BLaER1 (cell line): ENCODE results near the gene ADAMTS2.
A peak's percentile ranks its signal among the peaks of the same experiment; 100 is the strongest.
"Not testable (repeated sequence)": the region's sequence is repeated elsewhere in the genome, so short reads cannot be mapped to it uniquely, and the experiment has no call there.

Experiments used
- H3K27ac ChIP-seq: shearing (Covaris generic); formaldehyde crosslinking; 2 replicates; pipeline ENCODE4 v1.8.1; 2022
- H3K27me3 ChIP-seq: shearing (Covaris generic); formaldehyde crosslinking; 2 replicates; pipeline ENCODE4 v1.8.1; 2022
- H3K36me3 ChIP-seq: shearing (Covaris generic); formaldehyde crosslinking; 2 replicates; pipeline ENCODE4 v1.8.1; 2022
- H3K4me1 ChIP-seq: shearing (Covaris generic); formaldehyde crosslinking; 2 replicates; pipeline ENCODE4 v1.8.1; 2022
- H3K4me2 ChIP-seq: shearing (Covaris generic); formaldehyde crosslinking; 2 replicates; pipeline ENCODE4 v1.8.1; 2022
- H3K4me3 ChIP-seq: shearing (Covaris generic); formaldehyde crosslinking; 2 replicates; pipeline ENCODE4 v1.8.1; 2022
- H3K9ac ChIP-seq: shearing (Covaris generic); formaldehyde crosslinking; 2 replicates; pipeline ENCODE4 v1.8.1; 2022
- H3K9me3 ChIP-seq: shearing (Covaris generic); formaldehyde crosslinking; 2 replicates; pipeline ENCODE4 v1.8.1; 2022
- H4K20me1 ChIP-seq: shearing (Covaris generic); formaldehyde crosslinking; 2 replicates; pipeline ENCODE4 v1.8.1; 2022
- Cebpa-rat ChIP-seq: shearing (Covaris generic); IDR thresholded peaks from 2 replicates; pipeline ENCODE4 v1.8.1; 2022

Gene ADAMTS2

DNA sequence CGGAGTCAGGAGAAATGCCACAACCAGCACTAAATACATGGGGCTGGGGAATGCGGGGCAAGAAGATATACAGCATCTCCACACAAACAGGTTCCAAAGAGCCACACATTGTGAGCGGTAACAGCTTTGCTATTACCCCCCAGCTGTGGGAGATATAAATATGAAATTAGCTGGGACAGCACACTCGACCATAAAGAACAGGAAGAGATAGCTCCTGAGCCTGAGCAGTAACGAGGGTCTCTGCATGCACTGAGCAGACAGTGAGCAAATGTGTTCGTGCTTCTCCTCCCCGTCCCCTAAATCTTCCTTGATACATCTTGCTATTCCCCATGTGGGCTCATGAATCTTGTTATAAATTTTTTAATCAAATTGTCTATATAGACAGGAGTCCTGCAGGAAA is 53.1 kb downstream of the ADAMTS2 start:
- Histone ChIP-seq H3K27ac (no peak overlapping the region), H3K4me2 (no peak overlapping the region), H3K36me3 (no peaks in the 10 kb centered on the region), H3K9me3 (no peaks in the 10 kb centered on the region), H4K20me1 (peaks cover 8% of the 10 kb centered on the region), H3K4me3 (no peak overlapping the region), H3K4me1 (peaks cover 37% of the 10 kb centered on the region), H3K27me3 (no peaks in the 10 kb centered on the region), H3K9ac (no peak overlapping the region)
- TF ChIP-seq Cebpa-rat, result no peak

DNA sequence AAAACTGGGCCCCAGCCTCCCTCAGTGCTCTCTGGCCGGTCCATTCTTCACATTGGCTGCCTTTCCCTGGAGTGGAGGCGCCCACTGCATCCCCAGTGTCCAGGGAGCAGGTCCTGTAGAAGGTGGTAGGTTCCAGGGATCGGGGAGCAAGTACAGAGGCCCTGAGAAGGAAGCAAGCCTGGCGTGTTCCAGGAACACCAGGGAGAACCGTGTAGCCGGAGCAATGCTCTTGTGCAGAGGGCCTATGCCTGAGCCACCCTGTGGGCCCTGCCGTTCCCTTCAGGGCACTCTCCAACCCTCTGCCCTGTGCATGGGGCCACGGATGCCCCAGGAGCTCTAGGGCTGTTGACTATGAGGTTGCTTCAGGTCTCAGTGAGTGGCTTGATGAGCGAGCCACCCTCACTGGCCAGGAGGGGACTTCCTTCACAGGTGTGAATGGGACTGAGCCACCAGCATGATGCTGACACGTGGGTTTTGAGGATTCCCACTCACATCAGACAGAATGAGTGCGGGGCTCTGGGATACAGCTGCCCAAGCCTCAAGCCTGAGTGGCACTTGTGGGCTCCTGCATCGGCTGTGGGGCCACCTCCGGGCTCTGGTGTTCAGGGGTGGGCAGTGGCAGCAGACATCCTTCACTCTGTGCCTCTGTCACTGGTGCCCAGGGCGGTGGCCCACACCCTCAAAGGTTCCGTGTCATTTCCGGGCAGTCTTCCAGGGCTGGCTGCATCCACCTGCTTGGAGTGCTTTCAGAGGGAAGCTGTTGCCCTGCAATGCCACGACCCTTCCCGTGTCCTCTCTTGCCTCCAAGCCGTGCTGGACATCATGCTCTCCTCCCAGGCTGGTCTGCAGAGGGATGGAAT is 54.4 kb downstream of the ADAMTS2 start:
- Histone ChIP-seq H3K4me3 (no peak overlapping the region), H3K36me3 (no peaks in the 10 kb centered on the region), H3K27me3 (no peaks in the 10 kb centered on the region), H3K4me2 (0 out of 2 replicates have a peak overlapping the region, but pooled peaks have one; percentile 7), H3K4me1 (peaks cover 50% of the 10 kb centered on the region), H3K9ac (no peak overlapping the region), H3K27ac (no peak overlapping the region), H3K9me3 (no peaks in the 10 kb centered on the region), H4K20me1 (peaks cover 21% of the 10 kb centered on the region)
- TF ChIP-seq Cebpa-rat, result no peak

DNA sequence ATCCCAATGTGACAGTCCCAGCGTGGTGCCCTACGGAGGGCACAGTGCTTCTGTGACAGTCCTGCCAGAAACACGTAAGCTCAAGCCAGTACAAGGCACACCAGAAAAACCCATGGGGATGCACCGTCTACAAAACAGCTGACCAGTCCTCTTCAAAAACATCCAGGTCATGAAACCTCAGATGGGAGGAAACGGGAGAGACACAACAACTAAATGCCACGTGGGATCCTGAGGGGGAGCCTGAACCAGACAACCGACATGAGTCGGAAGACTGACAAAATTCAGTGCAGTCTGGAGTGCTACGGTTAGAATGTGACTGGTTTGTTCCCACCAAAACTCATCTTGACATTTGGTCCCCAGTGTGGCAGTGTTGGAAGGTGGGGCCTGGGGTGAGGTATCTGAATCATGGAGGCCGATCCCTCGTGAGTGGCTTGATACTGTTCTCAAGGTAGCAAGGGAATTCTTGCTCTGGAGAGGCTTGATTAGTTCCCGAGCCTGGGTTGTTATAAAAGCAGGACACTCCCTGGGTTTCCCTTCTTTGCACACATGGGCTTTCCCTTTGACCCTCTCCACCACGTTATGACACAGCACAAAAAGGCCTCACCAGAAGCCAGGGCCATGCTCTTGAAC is 55.4 kb downstream of the ADAMTS2 start:
- H4K20me1 ChIP-seq, result peaks cover 24% of the 10 kb centered on the region
- H3K4me2 ChIP-seq, result peak overlapping the region; percentile 82
- H3K9me3 ChIP-seq, result no peaks in the 10 kb centered on the region
- H3K27me3 ChIP-seq, result no peaks in the 10 kb centered on the region
- H3K9ac ChIP-seq, result no peak overlapping the region
- no peak overlapping the region for H3K27ac ChIP-seq
- no peaks in the 10 kb centered on the region for H3K36me3 ChIP-seq
- TF ChIP-seq Cebpa-rat, result no peak
- peaks cover 61% of the 10 kb centered on the region for H3K4me1 ChIP-seq
- H3K4me3 ChIP-seq, result no peak overlapping the region

DNA sequence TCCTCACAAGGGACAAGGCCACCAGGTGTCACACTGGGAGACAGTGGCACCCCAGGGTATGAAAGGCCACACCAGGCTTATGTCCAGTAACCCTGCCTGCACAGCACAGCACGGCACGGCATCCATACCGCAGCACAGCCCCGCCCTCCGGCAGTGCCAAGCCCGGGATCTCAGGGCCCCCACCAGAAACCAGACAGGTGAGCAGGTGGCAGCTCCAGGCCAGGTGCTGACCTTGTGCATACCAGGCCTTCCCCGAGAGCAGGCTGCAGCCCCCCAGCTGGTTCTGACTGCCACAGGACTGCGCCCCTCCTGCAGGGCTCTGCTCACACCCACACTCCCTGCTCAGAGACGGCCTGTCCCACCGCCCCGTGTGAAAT is 56.5 kb downstream of the ADAMTS2 start:
- TF ChIP-seq Cebpa-rat, result no peak
- Histone ChIP-seq H3K27ac (no peak overlapping the region), H3K27me3 (no peaks in the 10 kb centered on the region), H4K20me1 (peaks cover 24% of the 10 kb centered on the region), H3K4me2 (peak overlapping the region; percentile 82), H3K9ac (no peak overlapping the region), H3K9me3 (no peaks in the 10 kb centered on the region), H3K36me3 (no peaks in the 10 kb centered on the region), H3K4me1 (peaks cover 63% of the 10 kb centered on the region), H3K4me3 (no peak overlapping the region)

DNA sequence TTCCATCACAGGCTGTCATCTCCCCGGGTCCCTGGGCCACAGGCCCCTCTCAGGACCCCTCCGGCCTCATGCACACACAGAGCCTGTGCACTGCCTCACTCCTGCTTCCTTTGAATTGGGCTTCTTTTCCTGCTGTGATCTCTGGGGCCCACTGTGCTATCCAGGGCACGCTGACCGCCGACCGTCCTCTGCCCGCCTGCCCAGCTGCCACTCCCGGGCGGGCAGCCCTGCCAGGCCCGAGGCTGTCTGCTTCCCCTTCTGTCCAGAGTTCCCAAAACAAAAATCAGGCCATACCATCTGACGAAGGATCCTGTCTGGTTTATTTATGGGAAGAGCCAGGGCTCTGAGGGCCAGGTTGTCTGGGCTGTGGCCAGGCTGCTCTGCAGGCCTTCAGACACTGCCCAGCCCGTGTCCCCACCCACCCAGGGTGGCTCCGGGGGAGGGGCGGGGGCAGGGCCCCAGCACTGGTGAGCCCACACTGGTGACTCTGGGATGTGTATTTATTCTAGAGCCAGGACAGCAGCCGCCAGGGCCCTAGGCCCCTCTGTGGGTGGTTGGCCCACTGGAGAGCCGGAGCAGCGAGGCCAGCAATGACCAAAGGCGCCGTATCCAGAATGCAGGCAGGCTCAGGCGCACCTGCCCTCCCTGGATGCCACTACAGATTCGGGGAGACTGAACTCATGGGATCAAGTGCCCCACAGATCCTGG is 57.0 kb downstream of the ADAMTS2 start:
- Histone ChIP-seq H3K27me3 (no peaks in the 10 kb centered on the region), H3K4me3 (no peak overlapping the region), H3K9me3 (no peaks in the 10 kb centered on the region), H4K20me1 (peaks cover 24% of the 10 kb centered on the region), H3K27ac (0 out of 2 replicates have a peak overlapping the region, but pooled peaks have one; percentile 44), H3K4me1 (peaks cover 63% of the 10 kb centered on the region), H3K36me3 (no peaks in the 10 kb centered on the region), H3K4me2 (peak overlapping the region; percentile 82), H3K9ac (0 out of 2 replicates have a peak overlapping the region, but pooled peaks have one; percentile 19)
- TF ChIP-seq Cebpa-rat, result no peak

DNA sequence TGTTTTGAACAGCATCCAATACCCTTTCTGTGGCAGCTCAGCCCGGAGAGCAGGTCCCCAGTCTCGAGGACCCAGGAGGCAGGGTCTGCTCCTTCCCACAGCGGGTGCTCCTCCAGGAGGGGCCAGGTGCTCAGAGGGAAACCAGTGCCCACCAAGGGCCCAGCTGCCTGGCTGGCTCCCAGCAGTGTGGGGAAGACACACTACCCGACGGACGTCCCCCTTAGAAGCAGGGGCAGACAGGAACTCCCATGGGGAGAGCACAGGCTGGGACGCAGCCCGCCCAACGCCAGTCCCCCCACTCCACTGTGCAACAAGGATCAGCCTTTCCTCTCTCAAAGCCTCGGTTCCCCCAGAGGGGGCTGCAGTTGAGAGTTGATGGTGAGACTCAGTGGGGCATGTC is 57.6 kb downstream of the ADAMTS2 start:
- Histone ChIP-seq H3K4me3 (no peak overlapping the region), H3K36me3 (no peaks in the 10 kb centered on the region), H4K20me1 (peaks cover 24% of the 10 kb centered on the region), H3K27me3 (no peaks in the 10 kb centered on the region), H3K27ac (0 out of 2 replicates have a peak overlapping the region, but pooled peaks have one; percentile 44), H3K9ac (no peak overlapping the region), H3K9me3 (no peaks in the 10 kb centered on the region), H3K4me2 (peak overlapping the region; percentile 82), H3K4me1 (peaks cover 63% of the 10 kb centered on the region)
- TF ChIP-seq Cebpa-rat, result no peak

DNA sequence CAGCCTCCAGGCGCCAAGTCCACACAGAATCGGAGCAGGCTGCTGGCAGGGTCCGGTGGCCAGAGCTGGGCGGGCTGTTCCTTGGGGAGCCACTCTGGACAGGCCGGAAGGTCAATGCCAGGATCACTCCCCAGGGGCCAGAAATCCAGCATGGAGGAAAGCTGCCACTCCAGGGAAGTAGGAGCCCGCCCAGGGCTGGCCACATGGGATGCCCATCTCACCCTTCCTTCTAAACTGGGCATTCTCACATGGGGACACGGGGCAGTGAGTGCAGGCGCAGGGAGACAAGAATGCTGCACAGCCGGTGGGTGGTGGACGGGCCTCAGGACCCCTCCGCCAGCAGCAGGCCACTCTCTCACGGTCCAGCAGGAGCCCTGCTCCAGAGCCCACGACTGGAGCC is 58.2 kb downstream of the ADAMTS2 start:
- Histone ChIP-seq H3K27ac (0 out of 2 replicates have a peak overlapping the region, but pooled peaks have one; percentile 44), H3K9ac (no peak overlapping the region), H3K9me3 (no peaks in the 10 kb centered on the region), H3K4me3 (no peak overlapping the region), H3K4me1 (peaks cover 63% of the 10 kb centered on the region), H3K4me2 (peak overlapping the region; percentile 82), H3K36me3 (no peaks in the 10 kb centered on the region), H4K20me1 (peaks cover 24% of the 10 kb centered on the region), H3K27me3 (no peaks in the 10 kb centered on the region)
- TF ChIP-seq Cebpa-rat, result no peak

DNA sequence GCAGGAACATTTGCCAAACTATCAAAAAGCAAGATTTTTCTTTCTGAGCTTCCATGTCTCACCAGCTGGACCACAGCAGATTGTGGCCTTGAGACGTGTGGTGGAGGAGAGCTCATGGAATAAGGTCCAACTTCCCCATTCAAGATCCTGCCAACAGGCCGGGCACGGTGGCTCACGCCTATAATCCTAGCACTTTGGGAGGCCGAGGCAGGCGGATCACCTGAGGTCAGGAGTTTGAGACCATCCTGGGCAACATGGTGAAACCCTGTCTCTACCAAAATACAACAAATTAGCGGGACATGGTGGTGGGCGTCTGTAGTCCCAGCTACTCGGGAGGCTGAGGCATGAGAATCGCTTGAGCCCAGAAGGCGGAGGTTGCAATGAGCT is 59.5 kb downstream of the ADAMTS2 start:
- Histone ChIP-seq H3K4me1 (peaks cover 62% of the 10 kb centered on the region), H3K4me2 (peak overlapping the region; percentile 82), H4K20me1 (peaks cover 24% of the 10 kb centered on the region)
- not testable (repeated sequence) for H3K27me3 ChIP-seq, H3K36me3 ChIP-seq, H3K9me3 ChIP-seq, H3K27ac ChIP-seq, H3K4me3 ChIP-seq, H3K9ac ChIP-seq

DNA sequence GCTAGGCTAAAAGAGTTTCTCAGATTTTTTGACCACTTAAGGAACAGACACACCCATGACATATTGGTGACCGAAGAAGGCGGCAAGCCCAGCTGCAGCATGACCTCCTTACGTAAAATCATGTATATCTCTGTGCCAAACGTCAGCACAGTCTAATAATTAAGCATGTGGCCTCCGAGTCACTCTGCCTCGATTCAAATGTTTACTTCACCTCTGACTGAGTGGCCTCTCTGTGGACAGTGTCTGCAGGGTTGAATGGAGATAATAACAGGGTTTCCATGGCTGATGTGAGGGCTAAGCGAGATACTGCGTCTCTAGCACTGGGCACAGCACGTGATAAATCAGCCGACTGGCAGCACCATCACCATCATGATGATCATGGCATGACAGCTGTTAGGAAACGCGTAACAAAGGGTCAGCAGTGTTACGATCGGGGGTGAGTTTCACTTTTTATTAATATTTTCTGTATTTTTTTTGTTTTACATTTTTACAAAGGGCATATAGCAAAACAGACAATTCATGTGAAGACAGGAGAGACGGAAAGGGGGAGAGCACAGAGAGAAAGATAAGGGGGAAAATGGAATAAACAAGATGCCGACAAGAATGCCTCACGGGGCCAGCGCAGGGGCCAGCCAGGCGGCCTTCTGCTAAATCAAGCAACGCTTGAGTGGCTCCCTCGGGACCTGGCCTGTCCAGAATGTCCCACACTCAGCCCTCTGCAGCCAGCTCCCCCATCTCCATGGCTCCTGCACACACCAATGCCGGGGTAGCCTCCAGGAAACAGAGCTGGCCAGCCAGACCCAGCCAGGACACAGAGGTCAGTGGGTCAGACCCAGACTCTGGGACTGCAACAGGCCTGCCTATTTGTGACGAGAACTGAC is 60.3 kb downstream of the ADAMTS2 start:
- no peak for TF ChIP-seq Cebpa-rat
- no peaks in the 10 kb centered on the region for H3K27me3 ChIP-seq
- peak overlapping the region; percentile 82 for H3K4me2 ChIP-seq
- peaks cover 54% of the 10 kb centered on the region for H3K4me1 ChIP-seq
- H3K4me3 ChIP-seq, result no peak overlapping the region
- no peak overlapping the region for H3K9ac ChIP-seq
- H3K9me3 ChIP-seq, result no peaks in the 10 kb centered on the region
- no peaks in the 10 kb centered on the region for H3K36me3 ChIP-seq
- H4K20me1 ChIP-seq, result peaks cover 24% of the 10 kb centered on the region
- no peak overlapping the region for H3K27ac ChIP-seq

DNA sequence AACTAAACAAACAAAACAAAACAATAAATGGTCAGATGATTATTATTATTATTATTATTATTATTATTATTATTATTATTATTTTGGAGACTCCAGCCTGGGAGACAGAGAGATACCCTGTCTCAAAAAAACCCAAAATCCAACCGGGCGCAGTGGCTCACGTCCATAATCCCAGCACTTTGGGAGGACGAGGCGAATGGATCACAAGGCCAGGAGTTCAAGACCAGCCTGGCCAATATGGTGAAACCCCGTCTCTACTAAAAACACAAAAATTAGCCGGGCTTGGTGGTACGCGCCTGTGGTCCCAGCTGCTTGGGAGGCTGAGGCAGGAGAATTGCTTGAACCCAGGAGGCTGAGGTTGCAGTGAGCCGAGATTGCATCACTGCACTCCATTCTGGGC is 61.4 kb downstream of the ADAMTS2 start:
- H3K27me3 ChIP-seq, result not testable (repeated sequence)

More for the DNA sequence above, 61.4 kb downstream of the ADAMTS2 start:
- H3K27ac ChIP-seq, H3K9me3 ChIP-seq, H3K9ac ChIP-seq, H3K4me2 ChIP-seq, H3K36me3 ChIP-seq, H3K4me3 ChIP-seq: not testable (repeated sequence)
- Histone ChIP-seq H3K4me1 (peaks cover 48% of the 10 kb centered on the region), H4K20me1 (peaks cover 24% of the 10 kb centered on the region)
